HL-60/S4 treated with retinoic acid at 250 ng/mL for 4 days and 3 days (cell line): Measurements from ENCODE around the gene GP9.
"Not testable (repeated sequence)": the region's sequence is repeated elsewhere in the genome, so short reads cannot be mapped to it uniquely, and the experiment has no call there.

Experiments
- in situ Hi-C: fragments of 300-500 bp; cut with MboI; formaldehyde crosslinking; loops from 2 replicates; pipeline ENCODE4 v1.7.0; 2022; ENCODE audit warnings: low sequenced_read_pairs

Gene GP9

DNA sequence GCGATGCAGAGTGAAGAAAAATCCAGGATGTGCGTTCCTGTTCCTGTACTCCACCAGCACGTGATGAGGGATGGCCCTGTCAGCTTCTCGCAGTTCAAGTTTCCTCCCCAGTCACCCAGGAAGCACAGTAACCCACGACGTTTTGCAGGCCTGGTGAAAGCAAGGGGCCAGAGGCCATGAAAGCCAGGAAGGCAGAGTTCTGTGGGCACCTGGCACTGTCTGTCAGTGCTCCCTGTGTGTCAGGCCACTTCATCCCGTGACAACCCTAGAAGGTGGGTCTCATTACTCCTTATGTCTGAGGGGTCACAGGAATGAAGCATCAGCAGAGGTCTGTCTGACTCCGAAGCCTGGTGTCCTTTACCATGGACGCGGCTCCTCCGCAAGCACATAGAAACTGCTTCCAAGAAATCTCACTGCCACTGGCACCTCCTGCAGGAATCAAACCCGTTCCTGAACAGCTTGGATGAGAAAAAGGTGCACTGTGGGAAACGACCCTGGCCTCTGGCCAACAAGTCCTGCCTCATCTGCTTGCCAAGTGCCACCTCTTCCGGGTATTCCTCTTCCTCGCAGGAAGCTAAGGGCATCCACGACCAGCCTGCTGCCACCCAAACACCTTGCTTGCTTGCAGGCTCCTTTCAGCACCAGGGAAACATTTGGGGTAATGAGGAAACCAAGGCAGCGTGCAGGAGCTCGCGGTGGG, 46.4 kb downstream of the GP9 start:
- in situ Hi-C loops = no loop called here

DNA sequence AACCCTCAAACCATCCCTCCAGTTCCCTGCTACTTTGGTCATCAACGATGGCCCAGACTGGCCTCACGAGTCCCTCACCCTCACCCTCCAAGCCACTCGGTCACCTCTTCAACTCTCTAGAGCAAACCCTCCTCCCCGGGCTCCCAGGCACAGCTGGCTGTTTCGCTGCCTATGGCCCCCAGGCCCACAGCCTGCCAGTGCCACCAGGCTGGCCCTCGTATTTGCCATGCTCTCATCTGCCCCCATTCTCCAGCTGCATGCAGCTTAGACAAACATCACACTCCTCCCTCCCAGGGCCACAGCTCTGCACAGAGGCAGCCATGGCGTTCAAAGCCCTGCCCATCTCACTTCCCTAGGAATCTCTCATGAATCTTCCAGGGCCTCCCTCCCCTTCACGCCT, 47.2 kb downstream of the GP9 start:
- in situ Hi-C loops = no loop called here

DNA sequence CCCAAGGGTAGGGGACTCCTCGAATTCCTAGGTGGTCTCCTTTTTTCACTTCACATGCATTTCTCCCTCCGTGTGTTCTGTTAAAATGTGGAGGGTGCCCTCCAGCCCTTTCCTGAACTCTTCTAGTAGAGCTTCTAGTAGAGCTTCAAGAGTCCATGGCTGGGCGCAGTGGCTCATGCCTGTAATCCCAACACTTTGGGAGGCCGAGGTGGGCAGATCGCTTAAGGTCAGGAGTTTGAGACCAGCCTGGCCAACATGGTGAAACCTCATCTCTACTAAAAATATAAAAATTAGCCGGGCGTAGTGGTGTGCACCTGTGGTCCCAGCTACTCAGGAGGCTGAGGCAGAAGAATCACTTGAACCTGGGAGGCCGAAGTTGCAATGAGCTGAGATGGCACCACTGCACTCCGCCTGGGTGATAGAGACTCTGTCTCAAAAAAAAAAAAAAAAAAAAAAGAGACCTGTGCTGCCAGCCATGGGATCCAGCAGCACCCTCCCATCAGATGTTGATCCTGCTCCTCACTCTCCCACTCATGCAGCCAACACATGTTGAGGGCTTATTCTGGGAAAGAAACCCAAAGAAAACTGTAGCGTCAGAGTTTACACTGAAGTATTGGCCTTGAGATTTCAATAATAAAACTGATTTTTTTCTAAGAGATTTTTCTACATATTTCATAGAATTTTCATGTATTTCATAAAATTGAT, 50.6 kb downstream of the GP9 start:
- in situ Hi-C loops = not testable (repeated sequence)
